Measurements from ENCODE around the gene RILPL2.
"Not testable (repeated sequence)": the region's sequence is repeated elsewhere in the genome, so short reads cannot be mapped to it uniquely, and the experiment has no call there.

Gene RILPL2, protein sequence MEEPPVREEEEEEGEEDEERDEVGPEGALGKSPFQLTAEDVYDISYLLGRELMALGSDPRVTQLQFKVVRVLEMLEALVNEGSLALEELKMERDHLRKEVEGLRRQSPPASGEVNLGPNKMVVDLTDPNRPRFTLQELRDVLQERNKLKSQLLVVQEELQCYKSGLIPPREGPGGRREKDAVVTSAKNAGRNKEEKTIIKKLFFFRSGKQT

DNA sequence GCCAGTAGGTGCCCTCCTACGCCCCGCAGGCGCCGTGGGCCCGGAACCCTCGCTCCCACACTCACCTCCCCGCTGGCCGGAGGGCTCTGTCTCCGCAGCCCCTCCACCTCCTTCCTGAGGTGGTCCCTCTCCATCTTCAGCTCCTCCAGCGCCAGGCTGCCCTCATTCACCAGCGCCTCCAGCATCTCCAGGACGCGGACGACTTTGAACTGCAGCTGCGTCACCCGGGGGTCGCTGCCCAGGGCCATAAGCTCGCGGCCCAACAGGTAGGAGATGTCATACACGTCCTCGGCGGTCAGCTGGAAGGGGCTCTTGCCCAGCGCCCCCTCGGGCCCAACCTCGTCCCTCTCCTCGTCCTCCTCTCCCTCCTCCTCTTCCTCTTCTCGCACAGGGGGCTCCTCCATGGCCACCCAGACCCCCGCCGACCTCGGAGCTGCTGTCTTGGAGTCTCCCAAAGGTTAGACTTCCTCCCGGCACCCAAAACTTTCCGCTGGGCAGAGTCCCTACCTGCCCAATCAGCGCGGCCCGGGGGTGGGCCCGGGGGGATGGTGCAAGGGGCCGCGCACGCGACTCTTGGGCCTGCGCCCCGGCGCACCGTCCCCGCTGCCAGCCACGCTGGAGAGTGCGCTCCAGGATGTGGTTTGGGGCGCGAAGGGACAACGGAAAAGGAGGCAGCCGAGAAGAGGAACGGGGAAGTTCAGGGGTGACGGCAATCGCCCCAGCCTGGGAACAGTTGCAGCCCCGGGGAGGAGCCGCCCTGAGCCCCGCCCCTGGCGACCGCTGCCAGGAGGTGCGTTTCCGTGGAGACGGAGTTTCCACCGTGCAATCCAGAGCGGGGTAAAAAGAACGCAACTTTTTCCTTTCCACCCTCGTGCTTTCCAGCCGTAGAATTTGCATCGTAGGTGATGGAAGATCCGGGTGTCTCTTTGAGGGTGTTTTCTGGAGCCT lies at the start of gene RILPL2:
Gene RILPL2 (minus strand): TSS at position 668 of the 948 bp plus-strand sequence. CDS start 264 bp downstream, at position 404.
- DNase-seq, result no peak

- DNase-seq, result no peak
Observed at GRCh38 chr12:123485756-123486155, 49.3 kb upstream of the RILPL2 start.

DNA sequence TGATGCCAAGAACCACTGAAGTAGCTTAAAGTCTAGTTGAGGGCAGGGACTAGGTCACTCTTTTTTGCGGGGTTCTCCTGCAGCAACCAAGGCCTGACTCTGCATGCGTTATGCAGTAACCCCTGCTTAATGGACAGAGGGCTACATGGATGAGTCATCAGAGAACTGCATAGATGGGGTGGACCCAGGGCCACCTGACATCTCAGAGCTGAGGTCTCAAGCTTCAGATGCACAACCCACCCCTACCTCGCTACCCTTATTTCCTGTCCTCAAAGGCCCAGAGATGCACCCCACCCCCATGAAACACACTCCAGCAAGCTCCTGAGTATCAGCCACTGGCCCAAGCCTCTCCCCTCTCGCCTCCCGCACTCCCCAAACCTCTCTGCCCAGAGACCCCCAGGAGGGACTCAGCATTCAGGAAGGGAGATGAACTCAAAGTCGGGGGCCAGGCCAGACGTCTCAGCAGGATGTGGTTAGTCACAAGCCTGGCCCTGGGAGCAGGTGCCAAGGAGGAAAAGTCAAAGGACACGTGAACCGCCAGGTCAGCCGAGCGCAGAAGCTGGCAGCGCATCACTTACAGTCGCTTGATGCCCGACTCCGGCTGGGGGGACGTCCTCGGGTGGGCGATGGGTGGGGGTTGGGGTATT lies 47.2 kb upstream of the RILPL2 start:
- DNase-seq, result no peak

- no peak for DNase-seq
Observed at GRCh38 chr12:123482876-123483275, 46.4 kb upstream of the RILPL2 start.

- DNase-seq, result not testable (repeated sequence)
Observed at GRCh38 chr12:123481251-123481650, 44.8 kb upstream of the RILPL2 start.

- DNase-seq, result no peak
Observed at GRCh38 chr12:123479442-123480180, 43.1 kb upstream of the RILPL2 start.

- DNase-seq, result no peak
Observed at GRCh38 chr12:123478762-123479161, 42.3 kb upstream of the RILPL2 start.

- no peak for DNase-seq
Observed at GRCh38 chr12:123478069-123478468, 41.6 kb upstream of the RILPL2 start.

GRCh38 chr12:123475246-123475703 lies 38.8 kb upstream of the RILPL2 start:
- DNase-seq, result no peak

DNA sequence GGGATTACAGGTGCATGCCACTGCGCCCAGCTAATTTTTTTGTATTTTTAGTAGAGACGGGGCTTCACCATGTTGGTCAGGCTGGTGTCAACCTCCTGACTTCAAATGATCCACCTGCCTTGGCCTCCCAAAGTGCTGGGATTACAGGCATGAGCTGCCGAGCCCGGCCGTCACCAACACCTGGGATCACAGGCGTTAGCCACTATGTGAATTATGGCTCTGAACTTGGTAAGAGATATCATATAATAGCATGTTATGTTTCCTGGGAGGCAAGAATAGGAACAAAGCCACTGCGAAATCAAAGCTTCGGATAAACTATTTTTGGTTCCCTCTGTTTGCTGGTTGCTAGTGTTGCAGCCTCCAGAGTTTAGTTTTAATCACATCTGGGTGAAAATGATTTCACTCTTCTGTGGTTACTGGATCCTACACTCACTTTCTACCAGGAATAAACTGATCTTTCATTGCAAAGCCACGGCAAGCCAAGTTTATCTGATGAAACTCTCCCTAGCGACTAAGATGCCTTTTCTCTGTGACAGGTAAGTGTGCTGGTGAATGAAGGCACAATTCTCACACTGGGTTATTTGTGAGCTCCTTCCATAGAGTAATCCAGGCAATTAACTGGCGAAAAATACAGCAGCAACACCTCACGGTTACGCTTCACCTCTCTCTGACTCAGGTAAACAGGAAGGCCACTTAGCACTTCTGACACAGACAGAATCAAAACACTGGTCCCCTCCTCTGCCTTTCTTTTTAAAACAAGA lies 38.2 kb upstream of the RILPL2 start:
- no peak for DNase-seq

GRCh38 chr12:123472438-123472849 lies 36.0 kb upstream of the RILPL2 start:
- no peak for DNase-seq

- no peak for DNase-seq
Observed at GRCh38 chr12:123471374-123472068, 35.0 kb upstream of the RILPL2 start.

DNA sequence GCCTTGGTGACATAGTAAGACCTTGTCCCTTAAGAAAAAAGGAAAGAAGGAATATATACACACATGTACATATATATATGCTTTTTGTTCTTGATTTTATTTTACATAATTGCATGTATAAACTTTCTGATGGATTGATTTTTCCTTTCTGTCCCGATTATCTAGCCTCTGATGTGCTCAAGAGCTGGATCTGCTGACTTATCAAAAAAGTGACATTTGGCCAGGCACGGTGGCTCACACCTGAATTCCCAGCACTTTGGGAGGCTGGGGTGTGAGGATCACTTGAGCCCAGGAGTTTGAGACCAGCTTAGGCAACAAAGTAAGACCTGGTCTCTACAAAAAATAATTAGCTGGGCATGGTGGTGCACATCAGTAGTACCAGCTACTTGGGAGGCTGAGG lies 33.5 kb upstream of the RILPL2 start:
- no peak for DNase-seq

GRCh38 chr12:123468786-123469185 lies 32.3 kb upstream of the RILPL2 start:
- no peak for DNase-seq

DNA sequence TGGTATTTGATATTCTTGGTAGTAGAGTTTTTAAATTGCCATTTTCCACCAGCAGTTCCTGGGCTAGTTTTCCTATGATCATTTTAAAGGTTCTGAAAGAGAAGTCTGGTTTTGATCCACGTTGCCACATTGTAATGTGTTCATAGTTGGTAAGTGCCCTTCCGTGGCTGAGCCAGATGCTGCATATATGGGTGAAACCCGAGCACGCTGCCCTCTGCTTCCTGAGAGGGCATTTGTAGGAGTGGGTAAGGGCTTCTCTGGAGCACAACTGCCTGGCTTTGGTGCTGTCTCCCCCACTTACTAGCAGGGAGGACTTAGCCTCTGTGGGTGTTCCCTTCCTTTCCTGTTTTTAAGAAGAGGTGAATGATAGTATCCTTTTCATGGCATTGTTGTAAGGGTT lies 28.6 kb upstream of the RILPL2 start:
- DNase-seq, result no peak

DNA sequence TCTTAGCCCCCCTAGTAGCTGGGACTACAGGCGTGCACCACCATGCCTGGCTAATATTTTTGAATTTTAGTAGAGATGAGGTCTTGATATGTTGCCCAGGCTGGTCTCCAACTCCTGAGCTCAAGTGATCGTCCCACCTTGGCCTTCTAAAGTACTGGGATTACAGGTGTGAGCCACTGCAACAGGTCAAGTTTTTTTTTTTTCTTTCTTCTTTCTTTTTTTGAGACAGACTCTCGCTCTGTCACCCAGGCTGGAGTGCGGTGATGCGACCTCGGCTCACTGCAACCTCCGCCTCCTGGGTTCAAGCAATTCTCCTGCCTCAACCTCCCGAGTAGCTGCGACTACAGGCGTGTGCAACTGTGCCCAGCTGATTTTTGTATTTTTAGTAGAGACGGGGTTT lies 26.7 kb upstream of the RILPL2 start:
- DNase-seq, result not testable (repeated sequence)

DNA sequence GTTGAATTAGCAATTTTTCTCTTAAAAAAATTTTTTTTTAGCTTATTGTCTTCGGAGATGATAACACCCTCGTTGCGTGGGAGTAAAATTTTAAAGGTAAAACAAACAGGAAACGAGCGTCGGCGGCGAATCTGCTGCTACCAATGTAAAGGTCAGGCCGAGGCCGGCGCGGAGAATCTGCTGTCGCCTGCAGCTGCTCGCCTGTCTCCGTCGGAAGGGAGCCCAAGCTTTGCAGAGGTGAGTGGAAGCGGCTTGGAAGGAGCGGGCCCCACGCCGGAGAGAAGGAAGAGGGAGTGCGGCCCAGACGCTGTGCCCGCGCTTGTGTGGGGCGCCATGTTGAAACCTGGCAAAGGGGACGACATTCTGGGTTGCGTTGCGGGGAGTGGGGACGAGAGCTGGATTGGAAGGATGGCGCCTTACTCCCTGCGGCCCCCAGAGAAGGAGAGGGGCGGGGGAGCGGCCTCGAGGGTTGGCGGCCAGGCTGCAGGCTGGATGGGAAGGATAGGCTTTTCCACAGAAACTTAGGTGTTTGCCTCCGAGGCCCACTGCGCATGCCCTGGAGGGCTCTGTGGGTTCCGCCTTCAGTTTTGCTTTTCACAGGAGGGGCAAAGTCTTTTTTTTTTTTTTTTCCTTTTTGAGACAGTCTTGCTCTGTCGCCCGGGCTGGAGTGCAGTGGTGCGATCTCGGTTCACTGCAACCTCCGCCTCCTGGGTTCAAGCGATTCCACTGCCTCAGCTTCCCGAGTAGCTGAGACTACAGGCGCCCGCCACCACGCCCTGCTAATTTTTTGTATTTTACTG lies 21.7 kb upstream of the RILPL2 start, which contains the start of gene SNRNP35:
Gene SNRNP35 (plus strand): TSS at position 160 of the 800 bp plus-strand sequence. CDS start 7,402 bp downstream, outside the sequence.
- peak; percentile 64 for DNase-seq

- no peak for DNase-seq
Observed at GRCh38 chr12:123453165-123453564, 16.7 kb upstream of the RILPL2 start.

DNA sequence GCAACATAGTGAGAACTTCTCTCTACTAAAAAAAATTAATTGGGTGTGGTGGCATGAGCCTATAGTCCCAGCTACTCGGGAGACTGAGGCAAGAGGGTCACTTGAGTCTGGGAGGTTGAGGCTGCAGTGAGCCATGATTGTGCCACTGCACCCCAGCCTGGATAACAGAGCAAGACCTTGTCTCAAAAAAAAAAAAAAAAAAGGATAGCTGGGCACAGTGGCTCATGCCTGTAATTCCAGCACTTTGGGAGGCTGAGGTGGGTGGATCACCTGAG lies 15.7 kb upstream of the RILPL2 start:
- DNase-seq, result not testable (repeated sequence)

- DNase-seq, result no peak
Observed at GRCh38 chr12:123450636-123451035, 14.2 kb upstream of the RILPL2 start.

GRCh38 chr12:123449856-123450255 lies 13.4 kb upstream of the RILPL2 start:
- no peak for DNase-seq
